Subcutaneous adipose tissue (tissue), 4 donors: ENCODE results near the gene H2AZ2. TPM values are rescaled to one million over a fixed set of nuclear protein-coding genes. Genes with fewer than 3 reads are reported as not detected.

Source experiments
- CTCF ChIP-seq: fragments of 450-650 bp; IDR thresholded peaks from one replicate; pipeline ENCODE4 v1.5.1; 2016; ENCODE audit warnings: low read depth, mild to moderate bottlenecking, control low read depth, antibody characterized with exemption, moderate library complexity
- total RNA-seq, 4 donors: library from RNA; depleted of rRNA; stranded (reverse); fragments of >200 nt; gene quantifications; one replicate each; pipeline ENCODE4 v1.1.0, GENCODE V29; 2016

The H2AZ2 gene
- total RNA-seq, 4 donors from 2014 or later, result 88.7 to 130 (median 96.4) TPM

DNA sequence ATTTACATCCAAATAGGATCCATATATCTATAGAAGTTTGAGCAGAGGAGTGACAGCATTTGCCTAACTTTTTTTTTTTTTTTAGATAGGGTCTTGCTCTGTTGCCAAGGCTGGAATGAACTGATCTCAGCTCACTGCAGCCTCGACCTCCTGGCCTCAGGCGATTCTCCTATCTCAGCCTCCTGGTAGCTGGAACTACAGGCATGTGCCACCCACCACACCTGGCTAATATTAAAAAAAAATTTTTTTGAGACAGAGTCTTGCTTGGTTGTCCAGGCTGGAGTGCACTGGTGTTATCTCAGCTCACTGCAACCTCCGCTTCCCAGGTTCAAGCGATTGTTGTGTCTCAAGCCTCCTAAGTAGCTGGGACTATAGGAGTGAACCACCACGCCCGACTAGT is 36.3 kb downstream of the H2AZ2 start:
- no peak for TF ChIP-seq CTCF

GRCh38 chr7:44811093-44811492 is 36.8 kb downstream of the H2AZ2 start:
- TF ChIP-seq CTCF, result no peak

- TF ChIP-seq CTCF, result no peak
These were observed 38.9 kb downstream of the H2AZ2 start for GRCh38 chr7:44808914-44809393.

- no peak for TF ChIP-seq CTCF
These were observed 41.9 kb downstream of the H2AZ2 start for GRCh38 chr7:44805950-44806349.

- TF ChIP-seq CTCF, result no peak
These were observed 45.4 kb downstream of the H2AZ2 start for GRCh38 chr7:44802418-44803025.

DNA sequence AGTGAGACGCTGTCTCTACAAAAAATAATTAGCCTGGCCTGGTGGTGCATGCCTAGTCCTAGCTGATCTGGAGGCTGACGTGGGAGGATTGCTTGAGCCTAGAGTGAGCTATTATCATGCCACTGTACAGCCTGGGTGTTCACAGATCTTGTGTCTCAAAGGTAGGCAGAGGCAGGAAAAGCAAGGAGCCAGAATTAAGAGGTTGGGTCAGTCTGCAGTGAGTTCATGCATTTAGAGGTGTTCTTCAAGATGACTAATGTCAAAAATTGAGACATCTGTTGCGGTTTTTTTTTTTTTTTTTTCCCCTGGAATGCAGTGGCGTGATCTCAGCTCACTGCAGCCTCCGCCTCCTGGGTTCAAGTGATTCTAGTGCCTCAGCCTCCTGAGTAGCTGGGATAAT is 46.0 kb downstream of the H2AZ2 start:
- no peak for TF ChIP-seq CTCF

DNA sequence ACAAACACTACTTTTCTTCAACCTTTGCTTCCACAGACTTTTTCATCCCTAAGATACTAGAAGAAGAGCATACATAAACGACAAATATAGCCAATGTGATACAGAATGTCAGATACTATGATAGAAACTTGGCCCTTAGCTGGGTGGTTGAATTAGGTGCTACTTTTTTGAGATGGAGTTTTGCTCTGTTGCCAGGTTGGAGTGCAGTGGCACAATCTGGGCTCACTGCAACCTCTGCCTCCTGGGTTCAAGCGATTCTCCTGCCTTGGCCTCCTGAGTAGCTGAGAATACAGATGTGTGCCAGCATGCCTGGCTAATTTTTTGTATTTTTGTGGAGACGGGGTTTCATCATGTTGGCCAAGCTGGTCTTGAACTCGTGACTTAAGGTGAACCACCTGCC is 47.9 kb downstream of the H2AZ2 start:
- no peak for TF ChIP-seq CTCF
